SW480 (cell line): ENCODE measurements around the gene TIMP3.

Experiments
- DNase-seq: peaks from one replicate; pipeline ENCODE4 v3.0.0-alpha.2; 2016; ENCODE audit warnings: low spot score

Gene TIMP3

DNA sequence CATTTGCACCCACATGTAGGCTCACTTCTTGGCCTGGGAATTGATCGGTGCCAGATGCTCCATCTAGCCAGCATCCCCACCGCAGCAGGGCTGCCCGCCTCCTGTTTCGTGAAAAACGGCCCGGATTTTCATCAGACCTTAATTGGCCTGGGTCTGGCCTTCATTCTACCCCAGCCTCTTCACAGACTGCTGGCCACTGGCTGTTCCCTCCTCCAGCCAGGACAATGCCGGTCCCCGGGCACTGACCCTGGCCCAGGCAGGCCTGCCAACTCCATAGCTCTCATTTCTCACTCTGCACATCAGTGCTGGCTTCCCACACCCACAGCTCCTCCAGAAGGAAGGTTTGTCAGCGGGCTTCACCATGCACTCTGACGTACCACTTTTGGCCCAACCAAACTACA lies 27.9 kb downstream of the TIMP3 start:
- DNase-seq = no peak

DNA sequence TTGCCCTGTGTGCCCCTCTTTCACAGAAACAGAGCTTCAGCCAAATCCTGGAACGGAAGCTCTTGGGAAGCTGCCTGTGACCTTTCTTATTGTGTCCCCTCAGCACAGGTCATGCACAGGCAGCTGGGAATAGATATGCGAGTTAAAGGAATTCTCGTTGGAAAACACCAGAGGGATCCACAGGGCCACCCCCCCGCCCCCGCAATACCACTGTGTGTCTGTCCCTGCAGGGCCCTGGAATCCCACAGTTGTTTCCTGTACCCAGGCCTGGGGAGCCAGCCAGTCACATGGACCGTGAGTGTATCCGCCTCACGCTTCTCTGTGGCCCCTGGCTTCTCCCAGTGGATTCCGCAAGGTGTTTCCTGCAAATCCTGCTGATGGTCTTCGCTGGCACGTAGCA lies 29.0 kb downstream of the TIMP3 start:
- DNase-seq = no peak

DNA sequence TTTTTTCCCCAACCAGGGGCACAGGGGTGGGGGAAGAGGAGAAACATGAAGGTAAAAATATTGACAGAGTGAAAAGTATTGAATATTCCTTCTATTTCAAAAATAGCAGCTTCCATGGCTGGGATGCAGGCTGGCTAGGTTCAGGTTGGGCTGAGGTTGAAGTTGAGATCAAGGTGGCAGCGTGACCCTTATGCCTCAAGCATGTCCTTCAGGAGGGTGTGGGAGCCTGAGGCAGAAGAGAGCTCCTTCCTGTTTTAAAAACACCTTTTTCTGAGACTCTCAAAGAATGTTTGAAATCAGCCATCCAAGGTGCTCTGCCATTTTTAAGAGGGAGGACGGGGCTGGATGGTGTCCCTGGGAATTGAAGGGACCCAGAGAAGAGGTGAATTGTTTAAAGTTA lies 29.5 kb downstream of the TIMP3 start:
- DNase-seq = no peak

DNA sequence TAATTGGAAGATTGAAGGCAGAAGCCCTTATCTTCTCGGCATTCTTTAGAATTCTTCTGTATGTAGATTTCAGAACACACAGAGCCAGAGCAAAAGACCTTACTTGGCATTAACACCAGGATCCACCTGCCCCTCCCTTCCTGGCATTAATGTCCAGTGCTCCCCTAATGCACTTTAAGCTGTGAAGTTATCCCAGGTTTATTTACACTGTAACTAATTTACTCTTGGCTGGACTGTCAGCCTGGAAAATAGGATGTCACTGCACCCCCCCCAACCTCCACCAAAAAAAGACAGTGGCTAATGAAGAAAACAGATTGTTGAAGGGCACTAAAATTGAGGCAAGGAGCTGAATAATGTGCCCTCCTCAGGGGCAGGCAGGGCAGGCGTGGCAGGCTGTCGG lies 30.1 kb downstream of the TIMP3 start:
- no peak for DNase-seq

DNA sequence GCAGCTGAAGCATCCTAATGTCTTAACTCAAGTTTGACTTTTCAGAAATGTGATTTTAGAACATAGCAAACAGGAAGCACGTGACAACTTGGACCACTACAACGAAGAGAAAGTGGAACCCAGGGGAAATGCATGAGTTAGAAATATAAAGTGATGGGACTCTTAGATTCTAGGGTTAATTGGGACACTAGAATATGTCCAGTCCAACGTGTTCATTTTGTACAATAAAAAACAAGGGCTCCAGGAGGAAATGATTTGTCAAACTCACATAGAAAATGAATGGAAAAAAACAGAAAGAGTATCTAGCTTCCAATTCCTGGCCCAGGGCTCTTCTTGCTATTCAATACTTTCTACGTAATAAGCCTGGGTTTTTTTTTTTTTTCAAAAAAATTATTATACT lies 30.7 kb downstream of the TIMP3 start:
- no peak for DNase-seq

DNA sequence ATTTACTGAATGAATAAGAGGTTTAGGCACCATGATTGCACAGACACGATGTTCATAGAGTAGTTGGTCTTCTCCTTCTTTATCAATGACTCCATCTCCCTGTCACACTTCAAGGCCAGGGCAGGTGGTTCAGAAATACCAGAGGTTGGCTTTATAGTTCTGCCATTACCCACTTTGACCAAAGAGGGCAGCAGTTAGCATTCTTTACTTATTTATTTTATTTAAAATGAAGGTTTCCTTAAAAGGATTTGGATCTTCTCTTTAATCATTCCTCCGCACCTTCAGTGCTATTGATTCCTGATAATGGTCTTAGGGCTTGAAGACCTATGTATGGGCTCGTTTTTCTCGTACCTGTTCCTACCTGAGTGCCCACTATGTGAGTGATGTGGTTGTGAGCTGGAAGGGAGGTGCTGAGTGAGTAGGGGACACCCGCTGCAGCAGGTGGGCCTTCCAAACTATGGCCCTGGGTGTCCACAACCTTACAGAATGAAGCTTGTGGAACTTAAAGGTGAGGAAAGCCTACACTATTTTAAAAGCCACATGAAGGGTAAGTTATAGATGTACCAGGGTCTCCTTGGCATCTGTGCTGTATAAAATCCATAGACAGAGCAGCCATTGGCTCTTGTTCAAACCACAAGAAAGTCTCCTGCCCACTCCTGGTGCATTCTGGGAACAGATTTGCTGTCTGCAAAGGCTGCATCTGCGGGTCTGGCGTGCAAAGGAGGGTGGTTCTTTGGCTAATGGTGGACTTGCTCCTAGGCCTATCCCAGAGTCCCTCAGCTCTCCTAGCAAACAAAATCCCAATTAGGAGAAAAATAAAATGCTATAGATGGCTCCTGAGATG lies 35.0 kb downstream of the TIMP3 start:
- peak; percentile 18 for DNase-seq

DNA sequence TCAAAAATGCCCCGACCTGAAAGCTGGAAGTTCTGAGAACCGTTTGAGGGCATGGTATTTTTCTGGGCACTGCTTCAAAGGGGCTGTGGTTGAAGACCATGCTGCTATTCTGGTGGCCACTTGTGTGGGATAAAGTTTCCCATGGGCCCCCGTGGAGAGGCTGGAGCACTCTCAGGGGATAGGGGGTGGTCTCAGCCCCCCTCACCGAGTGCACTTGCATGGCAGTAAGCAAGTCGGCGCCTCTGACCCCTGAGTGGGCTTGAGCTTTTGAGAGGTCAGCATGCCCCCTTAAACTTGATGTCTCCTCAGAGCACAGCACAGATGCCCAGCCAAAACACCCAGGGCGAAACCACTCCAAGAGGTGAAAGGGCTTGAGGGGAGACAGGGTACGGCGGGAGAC lies 35.6 kb downstream of the TIMP3 start:
- DNase-seq = no peak

DNA sequence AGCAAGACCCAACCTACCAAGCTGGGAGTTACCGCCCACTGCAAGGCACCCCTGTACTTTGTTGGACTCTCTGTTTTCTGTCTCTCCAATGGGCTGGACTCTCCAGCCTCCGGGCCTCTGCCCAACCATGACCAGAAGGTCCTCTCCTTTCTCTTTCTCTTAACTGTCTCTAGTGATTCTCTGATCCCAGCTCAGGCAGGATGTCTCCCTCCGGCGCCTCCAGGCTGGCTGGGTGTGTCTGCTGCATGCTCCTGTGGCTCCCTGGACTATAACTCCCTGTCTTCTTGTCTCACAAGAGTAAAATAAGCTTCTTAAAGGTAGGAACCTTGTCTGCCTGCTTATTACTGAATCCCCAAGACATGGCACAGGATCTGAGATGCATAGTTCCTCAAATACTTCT lies 36.3 kb downstream of the TIMP3 start:
- no peak for DNase-seq

DNA sequence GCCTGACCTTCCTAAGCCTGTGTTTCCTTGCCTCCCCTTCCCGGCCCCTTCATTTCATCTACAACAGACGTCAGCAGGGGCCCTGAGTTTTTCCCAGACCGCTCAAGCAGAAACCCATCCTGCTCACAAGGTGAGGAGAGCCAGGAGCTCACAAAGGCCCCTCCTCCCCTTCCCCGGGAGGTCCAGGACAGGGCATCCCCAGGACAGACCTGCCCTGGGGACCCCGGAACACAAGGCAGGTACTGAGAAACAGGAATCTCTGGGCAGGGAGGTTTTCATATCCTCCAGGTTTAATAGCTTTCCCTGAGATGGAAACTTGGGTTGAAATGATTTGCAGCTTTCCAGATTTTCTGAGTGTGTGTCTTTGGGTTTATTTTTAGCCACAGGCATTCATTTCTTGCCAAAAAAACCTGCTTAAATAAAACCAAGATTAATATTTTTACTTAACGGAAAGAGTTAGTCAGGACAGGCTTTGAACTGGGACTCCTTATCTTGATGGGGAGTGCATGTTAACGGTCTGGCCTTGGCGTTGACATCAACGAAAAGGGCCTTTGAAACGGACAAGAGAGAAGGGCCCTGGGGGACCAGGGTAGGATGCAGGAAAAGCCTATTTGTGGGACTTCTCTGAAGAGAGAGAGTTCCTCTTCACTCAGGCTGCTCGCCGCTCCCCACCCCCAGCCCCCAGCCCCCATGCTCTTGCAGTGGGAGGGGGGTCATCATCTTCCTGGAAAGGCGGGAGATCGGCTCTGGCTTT lies 38.5 kb downstream of the TIMP3 start:
- DNase-seq = no peak

DNA sequence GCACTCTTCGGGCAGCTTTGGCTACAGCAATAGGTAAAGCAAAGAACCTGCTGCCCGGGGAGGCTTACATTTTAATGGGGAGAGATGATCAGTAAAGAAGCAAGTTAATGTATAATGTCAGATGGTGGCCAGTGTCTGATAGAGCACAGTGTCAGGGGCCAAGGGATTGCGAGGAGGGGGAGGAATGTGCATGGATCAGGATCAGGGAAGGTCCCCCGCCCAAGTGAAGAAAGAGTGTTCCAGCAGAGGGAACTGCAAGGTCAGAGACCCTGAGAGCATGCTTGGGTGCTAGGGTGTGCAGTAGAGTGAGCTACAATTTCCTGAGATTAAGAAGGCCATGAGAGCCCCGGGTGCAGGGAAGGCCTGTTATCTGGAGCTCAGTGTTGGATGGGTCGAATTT lies 39.7 kb downstream of the TIMP3 start:
- DNase-seq = no peak

DNA sequence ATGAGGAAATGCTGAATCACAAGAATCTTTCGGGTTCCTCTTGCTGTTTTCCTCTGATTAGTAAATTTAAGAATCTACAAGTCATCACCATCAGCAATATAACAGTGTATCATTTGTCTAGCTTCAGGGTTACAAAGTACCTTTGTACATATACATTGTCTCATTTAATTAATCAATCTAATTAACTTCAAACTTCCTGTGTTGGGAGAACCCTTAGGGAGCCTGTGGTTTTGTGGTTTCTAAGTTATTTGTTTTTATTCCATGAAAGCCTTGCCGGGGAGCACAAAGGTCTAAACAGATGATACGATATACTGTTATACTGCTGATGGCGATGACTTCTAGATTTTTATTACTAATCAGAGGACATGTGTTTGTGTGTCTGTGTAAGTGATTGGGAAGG lies 41.0 kb downstream of the TIMP3 start:
- peak; percentile 45 for DNase-seq

DNA sequence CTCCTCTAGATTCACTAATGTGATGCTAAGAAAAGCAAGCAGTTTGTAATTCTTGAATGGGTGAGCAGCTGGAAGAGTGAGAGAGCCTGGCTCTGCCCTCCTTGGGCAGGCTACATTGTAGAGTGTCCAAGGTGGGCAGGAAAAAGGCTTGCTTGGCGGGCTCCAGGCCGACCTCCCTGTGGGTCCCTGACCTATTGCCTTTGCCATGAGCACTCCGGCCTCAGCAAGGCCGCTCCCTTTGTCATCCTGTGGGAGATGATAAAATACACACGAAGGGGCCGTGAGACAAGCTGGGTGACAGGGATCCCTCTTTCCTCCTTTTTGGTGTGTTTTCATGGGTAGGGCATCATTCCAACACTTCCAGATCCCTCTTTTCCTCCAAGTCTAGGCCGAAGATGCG lies 41.8 kb downstream of the TIMP3 start:
- no peak for DNase-seq

DNA sequence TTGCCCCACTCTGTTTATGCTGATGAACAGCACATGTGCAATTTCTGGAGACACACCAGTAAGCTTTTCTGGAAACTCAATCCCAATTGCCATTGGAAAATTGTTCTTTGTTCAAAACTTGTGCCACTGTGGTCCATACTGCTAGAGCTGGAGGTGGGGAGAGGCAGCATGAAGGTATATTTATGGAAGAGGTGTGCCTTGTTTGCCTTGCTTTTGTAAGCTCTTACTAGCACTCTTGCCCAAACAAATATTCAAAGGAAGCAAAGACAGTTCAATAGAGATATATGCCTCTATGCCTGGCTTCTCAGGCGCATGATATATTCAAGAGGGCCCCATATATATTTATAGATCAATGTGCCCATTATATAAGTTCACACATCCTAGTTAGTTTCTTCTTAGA lies 42.7 kb downstream of the TIMP3 start:
- no peak for DNase-seq

DNA sequence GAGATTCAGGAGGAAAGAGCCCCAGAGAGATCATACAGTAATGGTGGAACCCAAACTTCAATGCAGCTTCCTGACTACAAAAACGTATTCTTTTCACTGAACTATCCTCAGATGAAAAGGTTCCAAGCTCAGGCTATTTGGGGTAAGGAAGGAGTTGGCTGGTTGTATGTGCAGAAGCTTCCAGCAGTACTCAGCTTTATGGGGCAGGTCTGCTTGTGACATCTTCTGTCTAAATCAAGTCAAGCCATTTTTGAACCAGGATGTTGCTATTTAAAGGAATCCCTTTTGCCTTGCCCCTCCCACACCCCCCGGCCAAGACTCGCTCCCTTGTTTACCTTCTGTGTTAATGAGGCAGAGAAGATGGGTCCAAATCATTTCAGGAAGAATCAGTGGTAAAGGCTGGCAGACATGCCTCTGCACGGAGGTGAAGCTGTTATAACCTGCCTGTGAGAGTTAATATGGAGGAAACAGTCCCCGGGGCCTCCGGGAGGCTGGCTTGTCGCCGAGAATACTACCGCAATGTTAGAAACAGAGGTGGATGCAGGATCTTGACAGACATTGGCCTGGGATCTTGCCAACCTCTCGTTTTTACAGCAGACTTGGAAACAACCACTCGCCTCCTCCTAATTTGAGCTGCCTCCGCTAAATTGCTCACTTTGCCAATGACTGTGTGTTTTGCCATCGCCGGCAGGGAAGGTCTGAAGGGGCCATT lies 45.4 kb downstream of the TIMP3 start:
- no peak for DNase-seq

DNA sequence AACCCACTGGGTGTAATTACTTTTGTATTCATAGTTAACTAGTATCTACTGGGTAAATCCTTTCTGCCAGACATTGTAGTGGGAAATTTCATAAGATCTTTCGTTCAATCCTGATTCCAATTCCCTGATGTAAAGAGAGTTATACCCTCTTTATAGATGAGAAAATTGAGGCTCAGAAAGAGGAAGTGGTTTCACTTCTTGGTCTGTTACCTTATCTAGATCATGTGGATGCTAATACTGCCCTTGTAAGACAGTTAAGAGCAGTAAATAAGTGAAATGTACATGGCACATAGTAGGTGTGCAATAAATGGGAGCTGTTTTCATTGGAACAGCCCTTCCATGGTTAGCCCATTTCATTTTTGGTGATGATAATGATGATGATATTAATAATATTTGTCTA lies 46.7 kb downstream of the TIMP3 start:
- no peak for DNase-seq

DNA sequence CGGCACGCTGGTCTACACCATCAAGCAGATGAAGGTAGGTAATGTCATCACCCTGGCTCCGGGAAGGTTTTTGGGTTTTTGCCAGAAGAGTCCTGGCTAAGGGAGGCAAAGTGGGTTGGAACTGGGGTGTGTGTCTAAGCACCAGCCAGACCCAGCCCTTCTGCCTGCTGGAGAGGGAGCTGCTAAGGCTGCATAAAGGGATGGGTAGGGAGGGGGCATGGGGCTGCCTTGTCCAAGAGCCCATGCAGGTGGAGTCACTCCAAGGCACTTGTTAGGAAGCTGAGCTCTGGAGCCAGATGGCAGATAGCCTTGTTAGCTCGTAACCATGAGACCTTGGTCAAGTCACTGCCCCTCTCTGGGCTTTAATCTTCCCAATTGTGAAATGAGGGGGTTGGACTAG lies 48.0 kb downstream of the TIMP3 start:
- DNase-seq = no peak

DNA sequence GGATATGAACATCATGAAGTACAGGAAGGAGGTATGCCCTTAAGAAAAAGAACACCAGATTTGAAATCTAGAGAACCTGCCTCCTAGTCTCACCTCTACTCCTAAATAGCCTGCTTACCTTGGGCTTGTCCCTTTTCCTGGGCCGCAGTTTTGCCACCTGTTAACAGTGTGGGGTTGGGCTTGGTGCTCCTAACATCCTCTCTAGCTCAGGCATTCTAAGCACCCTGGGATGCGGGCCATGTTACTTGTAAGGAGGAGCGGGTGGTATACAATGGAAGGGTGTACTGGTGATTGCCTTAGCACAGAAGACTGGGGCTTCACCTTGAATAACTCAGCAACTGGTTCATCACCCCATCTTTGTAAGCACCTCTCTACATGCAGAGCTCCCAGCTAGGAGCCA lies 48.7 kb downstream of the TIMP3 start:
- DNase-seq = no peak

DNA sequence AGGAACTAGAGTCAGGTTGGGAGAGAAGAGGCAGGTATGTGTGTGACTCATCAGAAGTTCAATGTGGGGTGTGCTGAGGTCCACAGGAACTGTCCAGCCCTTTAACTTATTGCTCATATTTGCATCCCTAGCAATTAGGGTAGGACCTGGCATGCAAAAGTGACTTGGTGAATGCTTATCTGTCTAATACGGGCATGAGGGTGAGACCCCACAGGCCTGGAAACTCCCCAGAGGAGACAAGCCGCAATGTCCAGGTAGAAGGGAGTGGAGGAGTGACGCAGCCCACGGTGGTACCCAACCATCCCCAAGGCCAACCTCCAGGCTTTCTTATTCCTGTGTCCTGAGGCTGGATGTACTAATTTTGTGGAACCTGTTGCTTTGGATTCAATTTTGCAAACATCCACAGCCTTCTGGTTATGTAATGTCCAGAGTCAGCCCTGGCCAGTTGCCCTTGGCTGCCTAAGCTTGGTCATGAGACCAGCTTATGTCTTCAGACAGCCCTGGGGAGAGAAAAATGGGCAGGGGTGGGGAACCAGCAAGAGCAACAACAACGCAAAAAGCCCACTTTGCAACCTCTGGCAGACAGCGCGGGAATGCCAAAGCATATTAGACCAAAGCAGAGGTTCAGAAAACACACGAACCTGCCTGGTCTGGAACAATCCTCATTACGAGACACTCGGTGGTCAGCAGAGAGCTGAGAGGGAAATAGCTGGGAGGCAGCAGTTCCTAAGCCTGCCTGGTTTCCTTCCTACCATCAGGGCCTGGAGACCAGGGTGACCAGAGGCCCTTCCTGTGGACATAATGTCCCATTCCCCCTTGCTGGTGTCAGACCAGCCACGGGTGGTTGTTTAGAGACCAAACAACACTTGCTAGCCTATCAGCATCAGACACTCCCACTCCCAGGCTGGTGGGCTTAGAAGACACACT lies 49.3 kb downstream of the TIMP3 start:
- no peak for DNase-seq

DNA sequence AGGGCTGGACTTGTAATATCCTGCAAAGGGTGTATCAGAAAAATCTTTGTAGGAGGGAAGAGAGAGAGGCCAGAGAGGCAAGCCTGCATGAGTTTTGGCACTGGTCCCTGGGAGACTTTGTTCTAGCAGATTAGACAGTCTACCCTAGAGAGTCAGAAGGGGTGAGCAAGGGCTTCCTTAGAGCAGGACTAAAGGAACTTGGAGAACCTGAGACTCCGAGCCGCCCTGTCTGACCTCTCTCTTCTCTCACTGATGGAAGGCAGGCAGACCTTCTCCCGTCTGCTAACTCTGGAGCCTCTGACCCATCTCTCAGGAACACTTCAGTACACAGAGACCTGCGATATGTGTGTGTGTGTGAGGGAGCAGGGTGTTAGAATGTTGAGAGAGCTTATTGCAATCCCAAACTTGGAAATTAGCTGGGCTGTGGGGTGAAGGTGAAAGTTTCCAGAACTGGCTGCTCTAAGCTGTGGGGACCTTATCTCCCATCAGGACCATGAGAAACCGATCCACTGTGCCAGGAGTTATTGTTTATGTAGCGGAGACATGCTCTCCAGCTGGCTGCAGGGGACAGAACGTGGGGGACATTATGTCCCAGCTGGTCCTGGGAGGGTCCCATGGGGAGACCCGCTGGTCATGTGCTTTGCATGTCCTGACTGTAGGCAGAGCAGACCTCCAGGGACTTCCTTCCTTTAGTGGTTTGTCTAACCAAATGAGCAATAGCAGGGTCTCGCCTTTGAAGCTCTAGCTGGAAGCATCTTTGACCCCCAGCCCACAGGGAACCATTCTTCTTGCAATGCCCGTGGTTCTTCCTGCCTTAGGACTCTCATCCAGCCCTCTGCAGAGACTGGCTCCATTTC lies 51.1 kb downstream of the TIMP3 start:
- DNase-seq = no peak

DNA sequence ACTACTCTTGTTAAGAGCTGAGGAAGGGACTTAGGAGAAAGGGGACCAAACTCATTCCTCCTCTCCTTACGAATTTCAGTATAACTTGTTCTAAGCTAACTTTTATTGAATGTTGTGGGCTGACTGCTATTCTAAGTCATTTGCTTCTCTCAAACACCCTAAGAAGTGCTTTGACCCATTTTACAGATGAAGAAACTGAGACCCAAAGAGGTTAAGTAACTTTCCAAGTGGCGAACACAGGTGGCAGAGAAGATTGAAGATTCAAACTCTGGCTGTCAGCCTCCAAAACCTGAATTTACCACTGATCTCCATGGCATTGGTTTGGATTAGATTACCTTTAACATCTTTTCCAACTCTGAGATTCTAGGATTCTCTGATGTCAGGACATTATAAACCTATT lies 52.2 kb downstream of the TIMP3 start:
- no peak for DNase-seq

DNA sequence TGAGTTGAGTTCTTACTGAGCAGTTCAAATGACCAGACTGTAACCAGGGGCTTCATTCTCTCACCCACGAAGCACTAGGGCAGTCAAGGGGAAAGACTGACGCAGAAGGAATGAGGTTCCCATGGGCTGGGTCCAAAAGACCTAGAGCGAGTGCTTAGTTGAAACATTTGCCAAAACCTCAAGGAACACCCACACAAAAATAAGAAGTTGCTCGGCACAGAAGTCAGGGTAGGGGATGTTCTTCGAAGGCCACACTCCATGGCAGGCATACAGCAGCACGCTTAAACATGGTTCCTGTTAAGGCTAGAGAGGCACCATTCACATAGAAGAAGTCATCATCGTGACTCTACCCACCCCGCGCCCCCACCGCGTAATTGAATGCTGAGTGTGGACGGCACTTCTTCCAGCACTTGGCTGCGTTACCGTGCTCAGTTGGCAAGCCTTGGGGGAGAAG lies 52.9 kb downstream of the TIMP3 start:
- DNase-seq = no peak
